Endothelial cell (in vitro differentiated cells): ENCODE data around the gene STAT2. TPM values are rescaled to one million over a fixed set of nuclear protein-coding genes. Genes with fewer than 3 reads are reported as not detected.
"Not testable (repeated sequence)": the region's sequence is repeated elsewhere in the genome, so short reads cannot be mapped to it uniquely, and the experiment has no call there.

ENCODE experiments used
- DNase-seq: peaks from one replicate; pipeline ENCODE4 v3.0.0; 2021; ENCODE audit warnings: low spot score
- H3K27ac Mint-ChIP-seq: one replicate; pipeline ENCODE4 v1.8.0; 2021; ENCODE audit warnings: mixed read lengths, inconsistent platforms; ENCODE audit not compliant: unreplicated experiment
- H3K27me3 Mint-ChIP-seq: one replicate; pipeline ENCODE4 v1.8.0; 2021; ENCODE audit warnings: mild to moderate bottlenecking, moderate library complexity, mixed read lengths, inconsistent platforms; ENCODE audit not compliant: unreplicated experiment
- H3K36me3 Mint-ChIP-seq: one replicate; pipeline ENCODE4 v1.8.0; 2021; ENCODE audit warnings: mild to moderate bottlenecking, low read depth, mixed read lengths, inconsistent platforms; ENCODE audit not compliant: unreplicated experiment
- H3K4me1 Mint-ChIP-seq: one replicate; pipeline ENCODE4 v1.8.0; 2021; ENCODE audit warnings: mild to moderate bottlenecking, mixed read lengths, inconsistent platforms; ENCODE audit not compliant: unreplicated experiment
- H3K4me3 Mint-ChIP-seq: one replicate; pipeline ENCODE4 v1.8.0; 2021; ENCODE audit warnings: mild to moderate bottlenecking, mixed read lengths, inconsistent platforms; ENCODE audit not compliant: unreplicated experiment
- H3K9me3 Mint-ChIP-seq: one replicate; pipeline ENCODE4 v1.8.0; 2021; ENCODE audit warnings: mixed read lengths, inconsistent platforms; ENCODE audit not compliant: unreplicated experiment
- total RNA-seq: library from RNA; stranded (reverse); fragmentation: NEBNext Ultra II Directional; extraction: Animal tissue kit (Norgen Biotek cat#: 25700); gene quantifications from one replicate; pipeline ENCODE4 v1.2.1, GENCODE V29; 2021; ENCODE audit not compliant: unreplicated experiment
- TF ChIP-seq, protein P1 (sequence below): fragments of 200-600 bp; sonication (generic); IDR thresholded peaks from one replicate; pipeline ENCODE4 v1.5.0; 2021; ENCODE audit warnings: antibody characterized with exemption; ENCODE audit not compliant: unreplicated experiment

STAT2 gene
- total RNA-seq, 1 donor from 2014 or later: 97.3 TPM

DNA sequence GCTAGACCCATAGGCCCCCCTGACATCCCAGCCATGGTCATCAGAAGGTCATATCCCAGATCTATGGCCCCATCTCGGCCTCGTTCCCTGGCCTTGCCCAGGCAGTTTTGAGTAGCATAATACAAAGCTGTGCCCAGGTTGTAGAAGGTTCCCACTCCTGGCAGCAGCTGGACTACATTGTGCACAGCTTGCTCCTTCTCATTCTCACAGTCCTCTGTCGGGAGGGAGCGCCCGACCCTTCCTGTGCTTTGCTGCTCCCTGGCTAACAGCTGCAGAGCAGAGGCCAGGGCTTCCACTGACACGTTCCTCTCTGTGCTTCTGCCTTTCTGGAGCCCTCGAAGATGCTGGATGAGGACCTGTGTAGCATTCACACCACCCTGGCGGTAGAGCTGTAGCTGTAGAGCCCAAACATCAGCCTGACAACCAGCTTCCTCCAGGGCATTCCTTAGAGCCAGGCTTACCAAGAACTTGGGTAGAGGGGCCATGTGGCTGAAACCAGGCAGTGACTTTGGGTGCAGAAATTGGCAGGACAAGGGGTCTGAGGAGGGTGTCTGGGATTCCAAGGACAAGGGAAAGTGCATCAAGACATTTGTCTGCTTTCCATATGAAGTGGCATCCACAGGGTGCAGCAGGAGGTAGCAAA lies 1.7 kb upstream of the STAT2 start:
- DNase-seq: no peak
- peak overlapping the region; percentile 95 for H3K4me3 Mint-ChIP-seq
- TF ChIP-seq, protein P1, sequence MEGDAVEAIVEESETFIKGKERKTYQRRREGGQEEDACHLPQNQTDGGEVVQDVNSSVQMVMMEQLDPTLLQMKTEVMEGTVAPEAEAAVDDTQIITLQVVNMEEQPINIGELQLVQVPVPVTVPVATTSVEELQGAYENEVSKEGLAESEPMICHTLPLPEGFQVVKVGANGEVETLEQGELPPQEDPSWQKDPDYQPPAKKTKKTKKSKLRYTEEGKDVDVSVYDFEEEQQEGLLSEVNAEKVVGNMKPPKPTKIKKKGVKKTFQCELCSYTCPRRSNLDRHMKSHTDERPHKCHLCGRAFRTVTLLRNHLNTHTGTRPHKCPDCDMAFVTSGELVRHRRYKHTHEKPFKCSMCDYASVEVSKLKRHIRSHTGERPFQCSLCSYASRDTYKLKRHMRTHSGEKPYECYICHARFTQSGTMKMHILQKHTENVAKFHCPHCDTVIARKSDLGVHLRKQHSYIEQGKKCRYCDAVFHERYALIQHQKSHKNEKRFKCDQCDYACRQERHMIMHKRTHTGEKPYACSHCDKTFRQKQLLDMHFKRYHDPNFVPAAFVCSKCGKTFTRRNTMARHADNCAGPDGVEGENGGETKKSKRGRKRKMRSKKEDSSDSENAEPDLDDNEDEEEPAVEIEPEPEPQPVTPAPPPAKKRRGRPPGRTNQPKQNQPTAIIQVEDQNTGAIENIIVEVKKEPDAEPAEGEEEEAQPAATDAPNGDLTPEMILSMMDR: no peak

GRCh38 chr12:56358836-56359532 lies 923 bp downstream of the STAT2 start:
- Mint-ChIP-seq H3K4me3 (peak overlapping the region; percentile 95), H3K27ac (peak overlapping the region; percentile 87), H3K4me1 (peaks cover 9% of the 10 kb centered on the region), H3K36me3 (peaks cover 19% of the 10 kb centered on the region), H3K27me3 (peaks cover 4% of the 10 kb centered on the region), H3K9me3 (no peaks in the 10 kb centered on the region)
- no peak for DNase-seq
- TF ChIP-seq, protein P1: no peak

More for the DNA sequence above, 1.7 kb upstream of the STAT2 start:
- H3K27me3 Mint-ChIP-seq: peaks cover 4% of the 10 kb centered on the region
- H3K36me3 Mint-ChIP-seq: no peaks in the 10 kb centered on the region
- H3K4me1 Mint-ChIP-seq: peaks cover 9% of the 10 kb centered on the region
- H3K27ac Mint-ChIP-seq: no peak overlapping the region
- H3K9me3 Mint-ChIP-seq: no peaks in the 10 kb centered on the region

- Mint-ChIP-seq H3K36me3 (peaks cover 49% of the 10 kb centered on the region), H3K27me3 (no peaks in the 10 kb centered on the region), H3K4me3 (no peak overlapping the region), H3K9me3 (no peaks in the 10 kb centered on the region), H3K27ac (peak overlapping the region; percentile 78), H3K4me1 (peaks cover 13% of the 10 kb centered on the region)
- TF ChIP-seq, protein P1: no peak
- DNase-seq: no peak
Observed at GRCh38 chr12:56351325-56351724, 8.6 kb downstream of the STAT2 start.

GRCh38 chr12:56350662-56351061 lies 9.2 kb downstream of the STAT2 start:
- Mint-ChIP-seq H3K27ac (peak overlapping the region; percentile 78), H3K4me3 (peak overlapping the region; percentile 74), H3K36me3 (peaks cover 51% of the 10 kb centered on the region), H3K9me3 (no peaks in the 10 kb centered on the region), H3K27me3 (no peaks in the 10 kb centered on the region), H3K4me1 (peaks cover 13% of the 10 kb centered on the region)
- no peak for DNase-seq
- TF ChIP-seq, protein P1: no peak

DNA sequence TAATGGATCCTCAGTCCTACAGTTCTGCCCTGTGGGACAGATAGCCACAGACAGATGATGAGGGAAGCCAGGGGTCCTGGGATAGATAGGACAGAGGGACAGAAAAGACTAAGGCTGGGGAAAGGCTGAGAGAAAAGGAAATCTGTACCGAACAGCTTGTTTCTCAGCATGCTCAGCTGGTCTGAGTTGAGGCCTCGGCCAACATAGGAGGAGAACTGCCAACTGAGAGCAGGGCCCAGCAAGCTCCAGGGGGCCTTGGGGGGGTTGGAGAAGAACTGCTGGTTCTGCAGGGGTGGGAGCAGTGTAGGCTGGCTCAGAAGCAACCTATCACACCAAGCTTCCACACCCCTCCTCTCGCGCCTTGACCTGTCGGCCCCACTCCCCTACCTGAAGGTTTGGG lies 11.1 kb downstream of the STAT2 start:
- Mint-ChIP-seq H3K9me3 (no peaks in the 10 kb centered on the region), H3K4me1 (peaks cover 13% of the 10 kb centered on the region), H3K27me3 (no peaks in the 10 kb centered on the region), H3K27ac (no peak overlapping the region), H3K4me3 (no peak overlapping the region), H3K36me3 (peaks cover 37% of the 10 kb centered on the region)
- DNase-seq: no peak
- TF ChIP-seq, protein P1: no peak

- Mint-ChIP-seq H3K36me3 (peaks cover 46% of the 10 kb centered on the region), H3K4me1 (peaks cover 13% of the 10 kb centered on the region)
- H3K9me3 Mint-ChIP-seq, DNase-seq, H3K4me3 Mint-ChIP-seq, H3K27ac Mint-ChIP-seq, H3K27me3 Mint-ChIP-seq: not testable (repeated sequence)
Observed at GRCh38 chr12:56347255-56347654, 12.7 kb downstream of the STAT2 start.
